Measurements from ENCODE around the gene TRIM49D1.
"Not testable (repeated sequence)": the region's sequence is repeated elsewhere in the genome, so short reads cannot be mapped to it uniquely, and the experiment has no call there.

DNA sequence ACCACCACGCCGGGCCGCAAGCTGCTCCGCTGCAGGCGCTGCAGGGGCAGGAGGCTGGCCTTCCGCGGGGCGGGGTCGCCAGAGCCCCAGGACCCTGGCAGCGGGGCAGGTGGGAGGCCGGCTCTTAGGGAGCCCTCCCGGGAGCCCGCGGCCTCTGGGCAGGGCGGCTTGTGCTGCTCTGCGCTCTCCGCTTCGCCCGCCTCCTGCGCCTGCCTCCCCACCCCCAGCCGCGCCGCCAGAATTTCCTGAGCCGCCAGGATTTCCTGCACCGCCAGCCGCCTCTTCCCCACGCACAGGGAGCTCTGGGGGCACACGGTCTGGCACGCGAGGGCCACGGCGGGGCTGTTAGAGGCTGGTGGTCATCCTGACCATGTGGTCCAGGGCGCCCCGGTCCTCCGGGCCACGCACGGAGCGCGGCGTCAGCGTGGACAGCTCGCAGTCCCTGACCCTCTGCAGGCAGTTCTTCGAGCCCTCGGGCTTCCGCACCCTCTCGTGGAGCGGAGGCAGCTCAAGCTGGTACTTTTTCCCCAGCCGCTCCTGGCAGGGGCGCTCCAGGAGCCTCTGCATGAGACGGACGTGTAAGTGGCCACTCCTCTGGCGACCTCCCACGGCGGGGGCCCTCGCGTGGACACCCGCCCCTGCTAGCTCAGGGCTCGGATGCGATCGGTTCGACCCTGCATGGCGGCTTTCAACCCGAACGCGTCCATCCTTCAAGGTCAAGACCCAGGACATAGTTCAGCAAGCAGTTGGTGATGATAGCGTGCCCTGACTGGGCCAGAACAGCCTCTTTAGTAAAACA lies 57.9 kb downstream of the TRIM49D1 start:
- TF ChIP-seq, protein P1, sequence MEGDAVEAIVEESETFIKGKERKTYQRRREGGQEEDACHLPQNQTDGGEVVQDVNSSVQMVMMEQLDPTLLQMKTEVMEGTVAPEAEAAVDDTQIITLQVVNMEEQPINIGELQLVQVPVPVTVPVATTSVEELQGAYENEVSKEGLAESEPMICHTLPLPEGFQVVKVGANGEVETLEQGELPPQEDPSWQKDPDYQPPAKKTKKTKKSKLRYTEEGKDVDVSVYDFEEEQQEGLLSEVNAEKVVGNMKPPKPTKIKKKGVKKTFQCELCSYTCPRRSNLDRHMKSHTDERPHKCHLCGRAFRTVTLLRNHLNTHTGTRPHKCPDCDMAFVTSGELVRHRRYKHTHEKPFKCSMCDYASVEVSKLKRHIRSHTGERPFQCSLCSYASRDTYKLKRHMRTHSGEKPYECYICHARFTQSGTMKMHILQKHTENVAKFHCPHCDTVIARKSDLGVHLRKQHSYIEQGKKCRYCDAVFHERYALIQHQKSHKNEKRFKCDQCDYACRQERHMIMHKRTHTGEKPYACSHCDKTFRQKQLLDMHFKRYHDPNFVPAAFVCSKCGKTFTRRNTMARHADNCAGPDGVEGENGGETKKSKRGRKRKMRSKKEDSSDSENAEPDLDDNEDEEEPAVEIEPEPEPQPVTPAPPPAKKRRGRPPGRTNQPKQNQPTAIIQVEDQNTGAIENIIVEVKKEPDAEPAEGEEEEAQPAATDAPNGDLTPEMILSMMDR (IDR thresholded peaks at IDR 0.05) = not testable (repeated sequence)
- TF ChIP-seq POLR2A (IDR thresholded peaks at IDR 0.05) = not testable (repeated sequence)

Data from lower leg skin (tissue), 3 donors.